IPS-18a (cell line): ENCODE results near the gene DUSP28.
"Not testable (repeated sequence)": the region's sequence is repeated elsewhere in the genome, so short reads cannot be mapped to it uniquely, and the experiment has no call there.

Source experiments
- H3K27ac ChIP-seq: one replicate; pipeline ENCODE4 v1.5.1; 2013; ENCODE audit warnings: low read length
- H3K27me3 ChIP-seq: one replicate; pipeline ENCODE4 v1.6.1; 2013; ENCODE audit warnings: mild to moderate bottlenecking, low read length; ENCODE audit not compliant: control insufficient read depth, insufficient read depth
- H3K36me3 ChIP-seq: one replicate; pipeline ENCODE4 v1.6.1; 2013; ENCODE audit warnings: low read depth, low read length; ENCODE audit not compliant: control insufficient read depth
- H3K4me1 ChIP-seq: one replicate; pipeline ENCODE4 v1.6.1; 2013; ENCODE audit warnings: low read depth, low read length; ENCODE audit not compliant: control insufficient read depth
- H3K4me3 ChIP-seq: one replicate; pipeline ENCODE4 v1.5.1; 2013; ENCODE audit warnings: low read length
- H3K9ac ChIP-seq: one replicate; pipeline ENCODE4 v1.6.1; 2013; ENCODE audit warnings: mild to moderate bottlenecking, low read length, moderate library complexity
- H3K9me3 ChIP-seq: one replicate; pipeline ENCODE4 v1.6.1; 2013; ENCODE audit warnings: low read depth, low read length; ENCODE audit not compliant: control insufficient read depth

The DUSP28 gene

GRCh38 chr2:240529344-240529999 is 30.7 kb upstream of the DUSP28 start:
- H3K4me3 ChIP-seq = no peak overlapping the region
- no peaks in the 10 kb centered on the region for H3K36me3 ChIP-seq
- peaks cover 33% of the 10 kb centered on the region for H3K9me3 ChIP-seq
- H3K27ac ChIP-seq = no peak overlapping the region
- no peaks in the 10 kb centered on the region for H3K27me3 ChIP-seq
- no peaks in the 10 kb centered on the region for H3K4me1 ChIP-seq
- H3K9ac ChIP-seq = no peak overlapping the region

DNA sequence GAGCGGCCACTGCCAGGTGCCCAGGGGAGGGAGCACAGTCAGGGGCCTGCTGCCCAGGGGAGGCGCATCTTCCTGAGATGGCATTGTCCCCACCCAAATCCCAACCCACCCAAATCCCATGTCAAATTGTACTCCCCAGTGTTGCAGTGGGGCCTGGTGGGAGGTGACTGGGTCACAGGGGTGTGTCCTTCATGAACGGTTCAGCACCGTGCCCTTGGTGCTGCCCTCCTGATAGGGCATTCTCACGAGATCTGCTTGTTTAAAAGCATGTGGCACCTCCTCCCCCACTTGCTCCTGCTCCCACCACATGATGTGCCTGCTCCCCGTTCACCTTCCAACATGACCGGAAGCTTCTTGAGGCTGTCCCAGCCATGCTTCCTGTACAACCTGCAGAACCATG is 30.0 kb upstream of the DUSP28 start:
- Histone ChIP-seq H3K9me3 (peaks cover 29% of the 10 kb centered on the region), H3K4me1 (no peaks in the 10 kb centered on the region), H3K27ac (no peak overlapping the region), H3K36me3 (no peaks in the 10 kb centered on the region), H3K4me3 (no peak overlapping the region), H3K9ac (no peak overlapping the region), H3K27me3 (no peaks in the 10 kb centered on the region)

DNA sequence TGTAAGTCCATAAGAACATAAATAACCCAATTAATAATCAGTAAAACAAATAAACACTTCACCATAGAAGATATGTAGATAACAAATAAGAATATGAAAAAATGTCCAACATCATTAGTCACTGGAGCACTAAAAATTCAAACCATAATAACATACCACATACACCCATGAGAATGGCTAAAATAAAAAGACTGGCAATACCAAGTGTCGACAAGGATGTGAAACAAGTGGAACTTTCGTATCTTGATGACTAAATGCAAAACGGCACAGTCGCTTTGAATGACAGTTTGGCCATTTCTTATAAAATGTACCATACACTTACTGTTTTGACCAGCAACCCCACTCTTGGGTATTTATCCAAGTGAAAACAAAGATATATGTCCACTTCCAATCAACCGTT is 29.1 kb upstream of the DUSP28 start:
- no peaks in the 10 kb centered on the region for H3K27me3 ChIP-seq
- H3K27ac ChIP-seq = no peak overlapping the region
- H3K9me3 ChIP-seq = peaks cover 22% of the 10 kb centered on the region
- H3K9ac ChIP-seq = no peak overlapping the region
- H3K4me3 ChIP-seq = no peak overlapping the region
- H3K36me3 ChIP-seq = no peaks in the 10 kb centered on the region
- no peaks in the 10 kb centered on the region for H3K4me1 ChIP-seq

DNA sequence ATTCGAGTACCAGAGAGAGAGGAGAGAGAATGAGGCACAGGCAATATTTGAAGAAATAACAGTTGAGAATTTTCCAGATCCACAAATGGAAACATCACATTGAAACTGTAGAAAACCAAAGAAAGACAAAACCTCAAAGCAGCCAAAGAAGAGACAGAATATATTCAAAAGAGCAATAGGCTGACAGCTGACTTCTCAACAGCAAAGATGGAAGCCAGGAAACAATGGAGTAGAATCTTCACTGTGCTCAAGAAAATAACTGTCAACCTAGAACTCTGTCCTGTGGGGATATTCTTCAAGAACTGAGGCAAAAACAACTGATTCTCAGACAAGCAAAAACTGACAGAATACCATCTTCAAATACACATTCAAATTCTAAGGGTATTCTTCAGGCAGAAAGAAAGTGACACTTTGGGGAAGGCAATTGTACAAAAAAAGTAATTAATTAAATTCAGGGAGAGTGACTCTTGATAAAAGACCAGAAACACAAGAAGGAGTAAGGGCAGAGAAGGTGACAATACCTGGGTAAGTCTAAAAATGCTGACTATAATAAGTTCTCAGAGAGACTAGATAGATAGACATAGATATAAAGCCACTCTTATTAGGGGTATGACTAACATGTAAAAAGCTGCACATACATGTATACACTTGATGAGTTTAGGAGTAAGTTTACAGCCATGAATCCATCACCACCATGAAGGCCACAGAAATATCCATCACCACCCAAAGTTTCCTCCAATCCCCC is 28.0 kb upstream of the DUSP28 start:
- no peaks in the 10 kb centered on the region for H3K36me3 ChIP-seq
- H3K27me3 ChIP-seq = no peaks in the 10 kb centered on the region

GRCh38 chr2:240538031-240538780 is 22.0 kb upstream of the DUSP28 start:
- no peaks in the 10 kb centered on the region for H3K4me1 ChIP-seq
- no peak overlapping the region for H3K4me3 ChIP-seq
- no peaks in the 10 kb centered on the region for H3K9me3 ChIP-seq
- no peaks in the 10 kb centered on the region for H3K27me3 ChIP-seq
- H3K9ac ChIP-seq = no peak overlapping the region
- no peak overlapping the region for H3K27ac ChIP-seq
- no peaks in the 10 kb centered on the region for H3K36me3 ChIP-seq

More for the DNA sequence above, 28.0 kb upstream of the DUSP28 start:
- Histone ChIP-seq H3K4me3 (no peak overlapping the region), H3K9ac (no peak overlapping the region), H3K9me3 (peaks cover 18% of the 10 kb centered on the region), H3K4me1 (no peaks in the 10 kb centered on the region), H3K27ac (no peak overlapping the region)

- H3K36me3 ChIP-seq, H3K4me3 ChIP-seq, H3K4me1 ChIP-seq, H3K9ac ChIP-seq, H3K9me3 ChIP-seq, H3K27me3 ChIP-seq, H3K27ac ChIP-seq: not testable (repeated sequence)
These were observed 21.1 kb upstream of the DUSP28 start for GRCh38 chr2:240539101-240539500.

DNA sequence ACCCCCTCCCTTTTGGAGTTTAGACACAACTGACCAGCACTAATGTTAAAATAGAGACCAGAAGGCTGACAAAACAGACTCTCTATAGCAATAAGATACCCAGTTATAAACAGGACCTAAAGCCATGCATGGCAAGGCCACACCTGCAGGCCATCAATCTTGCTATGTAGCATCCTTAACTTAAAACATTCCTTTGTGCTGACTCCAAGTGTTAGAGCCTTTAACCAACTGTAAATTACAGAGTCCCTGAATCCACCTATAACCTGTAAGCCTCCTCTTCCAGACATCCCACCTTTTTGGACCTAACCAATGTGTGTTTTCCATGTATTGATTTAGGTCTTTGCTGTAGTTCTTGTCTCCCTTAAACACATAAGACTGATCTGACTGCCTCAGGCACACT is 20.3 kb upstream of the DUSP28 start:
- Histone ChIP-seq H3K4me1 (no peaks in the 10 kb centered on the region), H3K9ac (no peak overlapping the region), H3K27me3 (no peaks in the 10 kb centered on the region), H3K36me3 (no peaks in the 10 kb centered on the region), H3K9me3 (no peaks in the 10 kb centered on the region), H3K27ac (no peak overlapping the region), H3K4me3 (no peak overlapping the region)

DNA sequence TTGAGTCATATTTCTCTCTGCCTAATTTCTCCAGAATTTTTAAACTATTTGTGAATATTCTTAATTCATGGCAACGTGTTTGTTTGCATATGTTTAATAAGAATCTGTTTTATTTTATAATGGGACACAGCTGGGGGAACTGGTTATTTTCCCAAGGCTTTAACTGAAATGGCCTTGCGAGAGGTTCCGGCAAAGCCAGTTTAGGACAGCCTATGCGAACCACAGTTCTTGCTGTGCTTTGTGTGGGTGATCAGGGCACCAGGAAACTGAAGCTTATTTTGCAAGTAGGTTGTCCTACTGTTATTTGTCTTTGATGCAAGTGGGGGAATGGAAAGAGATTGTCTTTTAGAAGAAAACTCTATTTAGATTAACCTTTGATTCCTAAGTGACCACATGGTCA is 8.9 kb upstream of the DUSP28 start:
- Histone ChIP-seq H3K27ac (no peak overlapping the region), H3K4me1 (no peaks in the 10 kb centered on the region), H3K27me3 (no peaks in the 10 kb centered on the region), H3K36me3 (no peaks in the 10 kb centered on the region), H3K4me3 (no peak overlapping the region), H3K9me3 (no peaks in the 10 kb centered on the region), H3K9ac (no peak overlapping the region)

- Histone ChIP-seq H3K36me3 (no peaks in the 10 kb centered on the region), H3K9ac (no peak overlapping the region), H3K4me1 (no peaks in the 10 kb centered on the region), H3K27ac (no peak overlapping the region), H3K9me3 (no peaks in the 10 kb centered on the region), H3K4me3 (no peak overlapping the region), H3K27me3 (peaks cover 5% of the 10 kb centered on the region)
These were observed 8.3 kb upstream of the DUSP28 start for GRCh38 chr2:240551811-240552210.

DNA sequence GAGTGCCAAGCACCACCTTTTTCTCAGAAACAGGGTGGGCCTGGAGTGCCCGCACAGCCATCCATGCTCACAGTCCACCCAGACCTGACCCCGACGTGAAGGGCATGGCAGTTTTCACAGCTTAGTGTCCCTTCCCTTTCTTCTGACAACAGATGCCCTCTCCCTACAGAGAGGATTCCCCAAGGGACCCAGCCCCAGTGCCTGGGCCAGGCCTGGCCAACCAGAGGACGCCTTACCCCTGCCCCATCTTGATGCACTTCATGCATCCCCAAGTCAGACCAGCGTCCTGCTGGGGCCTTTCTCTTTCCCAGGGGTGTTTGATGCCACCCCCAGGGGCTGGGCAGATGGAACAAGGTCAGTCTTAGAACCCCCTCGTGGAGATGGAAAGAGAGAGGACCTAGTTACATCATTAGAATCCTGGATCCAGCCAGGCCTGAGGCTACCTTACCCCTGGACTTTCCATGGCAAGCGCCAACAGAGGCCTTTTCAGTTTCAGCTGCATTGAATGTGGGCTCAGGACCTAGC is 6.1 kb upstream of the DUSP28 start:
- H3K9ac ChIP-seq = no peak overlapping the region
- no peaks in the 10 kb centered on the region for H3K9me3 ChIP-seq
- no peak overlapping the region for H3K4me3 ChIP-seq
- H3K36me3 ChIP-seq = no peaks in the 10 kb centered on the region
- H3K4me1 ChIP-seq = no peaks in the 10 kb centered on the region
- H3K27ac ChIP-seq = no peak overlapping the region
- peaks cover 24% of the 10 kb centered on the region for H3K27me3 ChIP-seq

DNA sequence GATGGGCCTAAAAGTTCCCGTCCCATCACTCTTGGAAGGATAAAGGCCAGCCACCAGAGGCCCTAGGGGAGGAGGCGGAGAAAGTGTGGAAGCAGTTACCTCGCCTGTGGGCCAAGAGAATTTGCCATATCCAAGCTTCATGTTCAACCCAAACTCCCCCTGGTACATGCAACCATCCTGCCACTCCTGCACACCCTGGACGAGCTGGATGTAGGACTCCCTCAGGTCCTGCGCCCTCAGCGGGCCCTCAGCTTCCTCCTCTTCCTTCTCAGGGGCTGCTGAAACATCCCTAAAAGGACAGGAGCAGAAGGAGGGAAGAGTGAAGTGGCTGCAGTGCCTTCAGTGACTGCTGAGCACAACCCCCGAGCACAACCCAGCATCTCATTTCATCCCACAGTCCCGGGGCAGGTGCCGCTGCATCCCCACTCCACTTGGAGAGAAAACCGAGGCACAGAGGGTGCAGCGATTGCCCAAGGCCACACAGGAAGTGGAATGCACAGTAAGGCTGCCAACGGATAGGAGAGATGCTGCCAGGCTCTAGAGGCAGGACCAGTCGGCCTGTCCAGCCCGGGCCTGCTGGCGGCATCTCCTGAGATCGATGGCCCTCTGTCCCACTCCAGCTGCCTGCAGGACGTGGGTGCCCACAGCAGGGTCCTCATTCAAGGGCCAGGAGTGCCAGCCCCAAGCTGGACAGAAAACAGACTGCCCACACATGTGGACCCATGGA is 5.2 kb upstream of the DUSP28 start:
- no peak overlapping the region for H3K9ac ChIP-seq
- H3K4me3 ChIP-seq = no peak overlapping the region
- H3K9me3 ChIP-seq = no peaks in the 10 kb centered on the region
- peaks cover 4% of the 10 kb centered on the region for H3K4me1 ChIP-seq
- no peak overlapping the region for H3K27ac ChIP-seq
- H3K27me3 ChIP-seq = peaks cover 33% of the 10 kb centered on the region
- no peaks in the 10 kb centered on the region for H3K36me3 ChIP-seq
